ENCODE results near the gene PFAS. TPM values are rescaled to one million over a fixed set of nuclear protein-coding genes. Genes with fewer than 3 reads are reported as not detected.
"Not testable (repeated sequence)": the region's sequence is repeated elsewhere in the genome, so short reads cannot be mapped to it uniquely, and the experiment has no call there.

PFAS gene
- total RNA-seq, 4 donors from 2014 or later = 6.2 to 19.0 (median 15.7) TPM

DNA sequence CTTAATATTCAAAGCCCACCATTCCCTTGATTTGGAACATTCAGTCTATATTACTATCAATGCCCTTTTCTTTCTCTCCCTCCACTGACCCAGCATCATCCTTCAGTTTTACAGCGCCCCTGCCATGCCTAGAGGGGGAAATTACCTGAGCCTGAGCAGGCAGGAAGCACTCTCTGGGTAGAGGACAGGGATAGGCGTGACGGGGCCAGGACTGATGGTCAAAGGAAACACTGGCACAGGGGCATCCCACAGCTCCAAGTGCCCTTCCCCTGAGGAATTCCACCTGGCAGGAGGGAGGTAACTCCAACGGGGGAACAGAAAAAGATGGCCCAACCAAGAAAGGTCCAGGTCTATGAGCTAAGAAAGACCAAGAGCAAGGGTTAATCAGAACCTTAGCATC lies 11.2 kb upstream of the PFAS start:
- intact Hi-C loops (cut with DNase I; ENCODE audit: low total_unique reads) = loop anchor here (2.0 kb wide), 1 partner anchor 23 kb away; no protein-coding TSS in a partner anchor
- no peak for DNase-seq (ENCODE audit: low spot score in 2 of 2)
- no peak for TF ChIP-seq POLR2A (IDR thresholded peaks at IDR 0.05)
- TF ChIP-seq, protein P1, sequence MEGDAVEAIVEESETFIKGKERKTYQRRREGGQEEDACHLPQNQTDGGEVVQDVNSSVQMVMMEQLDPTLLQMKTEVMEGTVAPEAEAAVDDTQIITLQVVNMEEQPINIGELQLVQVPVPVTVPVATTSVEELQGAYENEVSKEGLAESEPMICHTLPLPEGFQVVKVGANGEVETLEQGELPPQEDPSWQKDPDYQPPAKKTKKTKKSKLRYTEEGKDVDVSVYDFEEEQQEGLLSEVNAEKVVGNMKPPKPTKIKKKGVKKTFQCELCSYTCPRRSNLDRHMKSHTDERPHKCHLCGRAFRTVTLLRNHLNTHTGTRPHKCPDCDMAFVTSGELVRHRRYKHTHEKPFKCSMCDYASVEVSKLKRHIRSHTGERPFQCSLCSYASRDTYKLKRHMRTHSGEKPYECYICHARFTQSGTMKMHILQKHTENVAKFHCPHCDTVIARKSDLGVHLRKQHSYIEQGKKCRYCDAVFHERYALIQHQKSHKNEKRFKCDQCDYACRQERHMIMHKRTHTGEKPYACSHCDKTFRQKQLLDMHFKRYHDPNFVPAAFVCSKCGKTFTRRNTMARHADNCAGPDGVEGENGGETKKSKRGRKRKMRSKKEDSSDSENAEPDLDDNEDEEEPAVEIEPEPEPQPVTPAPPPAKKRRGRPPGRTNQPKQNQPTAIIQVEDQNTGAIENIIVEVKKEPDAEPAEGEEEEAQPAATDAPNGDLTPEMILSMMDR (IDR thresholded peaks at IDR 0.05) = no peak
- H3K4me3 ChIP-seq (ENCODE audit: low read depth, poor library complexity, severe bottlenecking) = no peak overlapping the region
- WGBS, 2 donors = 79 to 91% methylated on average over 4 of the region's 4 CpGs

DNA sequence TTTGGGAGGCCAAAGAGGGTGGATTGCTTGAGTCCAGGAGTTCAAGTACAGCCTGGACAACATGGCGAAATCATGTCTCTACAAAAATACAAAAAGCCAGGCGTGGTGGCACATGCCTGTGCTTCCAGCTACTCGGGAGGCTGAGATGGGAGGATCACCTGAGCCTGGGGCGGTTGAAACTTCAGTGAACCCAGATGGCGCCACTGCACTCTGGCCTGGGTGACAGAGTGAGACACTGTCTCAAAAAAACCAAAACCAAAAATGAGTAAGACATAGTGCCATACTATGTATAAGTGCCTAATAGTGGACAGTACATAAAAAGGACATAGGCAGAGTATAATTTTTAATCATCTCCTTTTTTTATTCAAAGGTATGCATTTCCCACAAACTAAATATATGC lies 5.3 kb upstream of the PFAS start:
- H3K4me3 ChIP-seq (ENCODE audit: low read depth, poor library complexity, severe bottlenecking) = no peak overlapping the region
- TF ChIP-seq POLR2A (IDR thresholded peaks at IDR 0.05) = no peak
- TF ChIP-seq, protein P1 (IDR thresholded peaks at IDR 0.05) = no peak
- no peak for DNase-seq (ENCODE audit: low spot score in 2 of 2)
- WGBS, 2 donors = 82 to 87% methylated on average over 5 of the region's 5 CpGs
- intact Hi-C loops (cut with DNase I; ENCODE audit: low total_unique reads) = no loop called here

DNA sequence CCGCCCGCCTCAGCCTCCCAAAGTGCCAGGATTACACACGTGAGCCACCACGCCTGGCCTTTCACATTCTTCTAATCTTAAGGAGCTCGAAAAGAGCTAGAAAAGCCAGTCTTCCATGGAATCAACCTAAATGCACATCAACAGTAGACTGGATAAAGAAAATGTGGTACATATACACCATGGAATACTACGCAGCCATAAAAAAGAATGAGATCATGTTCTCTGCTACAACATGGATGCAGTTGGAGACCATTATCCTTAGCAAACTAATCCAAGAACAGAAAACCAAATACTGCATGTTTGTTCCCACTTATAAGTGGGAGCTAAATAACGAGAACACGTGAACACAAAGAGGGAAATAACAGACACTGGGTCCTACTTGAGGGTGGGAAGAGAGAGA lies 4.3 kb upstream of the PFAS start:
- 97% methylated on average over 8 of the region's 8 CpGs for WGBS, 2 donors
- intact Hi-C loops (cut with DNase I; ENCODE audit: low total_unique reads) = no loop called here
- TF ChIP-seq, protein P1 (IDR thresholded peaks at IDR 0.05) = no peak
- no peak for TF ChIP-seq POLR2A (IDR thresholded peaks at IDR 0.05)
- H3K4me3 ChIP-seq (ENCODE audit: low read depth, poor library complexity, severe bottlenecking) = no peak overlapping the region
- no peak for DNase-seq (ENCODE audit: low spot score in 2 of 2)

DNA sequence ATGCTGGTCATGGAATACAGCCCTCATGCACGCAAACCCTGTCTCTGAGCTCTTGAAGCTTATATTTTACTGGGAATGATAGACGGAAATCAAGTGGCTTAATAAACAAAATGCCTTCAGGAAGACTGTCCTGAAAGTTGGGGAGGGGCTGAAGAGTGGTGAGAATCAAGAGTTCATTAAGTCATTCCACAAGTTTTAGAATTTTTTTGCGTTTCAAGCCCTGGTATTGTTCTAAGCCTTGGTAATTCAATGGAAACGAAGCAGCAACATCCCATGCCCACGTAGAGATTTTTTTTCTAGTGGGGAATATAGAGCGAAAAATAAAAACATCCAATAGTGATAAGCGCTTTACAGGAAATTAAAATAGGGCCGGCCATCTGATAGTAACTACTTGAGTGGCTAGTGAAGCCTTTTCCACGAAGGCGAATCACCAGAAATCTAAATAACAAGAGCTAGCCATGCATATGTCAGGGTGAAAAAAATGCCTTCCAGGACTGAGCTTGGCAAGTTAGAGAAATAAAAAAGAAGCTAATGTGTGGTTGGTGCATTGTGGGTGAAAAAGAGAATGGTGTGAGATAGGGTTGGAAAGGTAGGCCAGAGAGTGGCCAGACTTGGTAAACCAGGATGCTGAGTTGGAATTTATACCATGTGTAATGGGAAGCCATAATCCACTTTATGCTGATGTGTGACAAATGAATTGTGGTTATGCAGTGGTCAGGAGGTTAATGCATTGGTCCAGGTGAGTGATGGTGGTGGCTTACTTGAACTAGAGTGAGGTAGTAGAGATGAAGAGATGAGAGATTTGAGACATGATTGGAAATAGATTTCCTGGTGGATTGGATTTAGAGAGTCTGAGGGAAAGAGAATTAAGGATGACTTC lies 772 bp downstream of the PFAS start:
- intact Hi-C loops (cut with DNase I; ENCODE audit: low total_unique reads) = no loop called here
- no peak for TF ChIP-seq POLR2A (IDR thresholded peaks at IDR 0.05)
- TF ChIP-seq, protein P1 (IDR thresholded peaks at IDR 0.05) = no peak
- DNase-seq (ENCODE audit: low spot score in 2 of 2) = no peak
- peak overlapping the region; percentile 50 for H3K4me3 ChIP-seq (ENCODE audit: low read depth, poor library complexity, severe bottlenecking)
- 12 to 14% methylated on average over 10 of the region's 10 CpGs for WGBS, 2 donors

DNA sequence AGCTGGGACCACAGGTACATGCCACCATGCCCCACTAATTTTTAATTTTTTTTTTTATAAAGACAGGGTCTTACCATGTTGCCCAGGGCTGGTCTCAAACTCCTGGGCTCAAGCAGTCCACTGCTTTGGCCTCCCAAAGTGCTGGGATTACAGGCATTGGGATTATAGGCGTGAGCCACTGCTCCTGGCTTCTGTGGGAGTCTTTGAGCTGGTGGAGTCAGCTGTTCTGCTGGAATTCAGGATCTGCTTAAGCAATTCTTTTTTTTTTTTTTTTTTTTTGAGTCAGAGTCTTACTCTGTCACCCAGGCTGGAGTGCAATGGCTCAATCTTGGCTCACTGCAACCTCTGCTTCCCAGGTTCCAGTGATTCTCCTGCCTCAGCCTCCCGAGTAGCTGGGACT lies 2.3 kb downstream of the PFAS start:
- DNase-seq (ENCODE audit: low spot score in 2 of 2); intact Hi-C loops (cut with DNase I; ENCODE audit: low total_unique reads); H3K4me3 ChIP-seq (ENCODE audit: low read depth, poor library complexity, severe bottlenecking): not testable (repeated sequence)
- 65 to 92% methylated on average over 2 of the region's 2 CpGs for WGBS, 2 donors

DNA sequence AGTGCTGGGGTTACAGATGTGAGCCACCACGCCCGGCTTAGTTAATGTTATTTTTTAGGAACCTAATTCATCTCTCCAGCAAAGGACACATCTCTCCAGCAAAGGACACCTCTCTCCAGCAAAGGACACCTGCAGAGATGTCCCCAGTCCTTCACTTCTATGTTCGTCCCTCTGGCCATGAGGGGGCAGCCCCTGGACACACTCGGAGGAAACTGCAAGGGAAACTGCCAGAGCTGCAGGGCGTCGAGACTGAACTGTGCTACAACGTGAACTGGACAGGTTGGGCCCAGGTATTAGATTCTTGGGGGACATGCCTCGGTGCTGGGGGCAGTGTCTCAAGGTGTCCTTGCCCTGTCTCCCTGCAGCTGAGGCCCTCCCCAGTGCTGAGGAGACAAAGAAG lies 4.7 kb downstream of the PFAS start:
- no peak for DNase-seq (ENCODE audit: low spot score in 2 of 2)
- no peak overlapping the region for H3K4me3 ChIP-seq (ENCODE audit: low read depth, poor library complexity, severe bottlenecking)
- WGBS, 2 donors = 74 to 84% methylated on average over 8 of the region's 8 CpGs
- intact Hi-C loops (cut with DNase I; ENCODE audit: low total_unique reads) = no loop called here
- no peak for TF ChIP-seq POLR2A (IDR thresholded peaks at IDR 0.05)
- TF ChIP-seq, protein P1 (IDR thresholded peaks at IDR 0.05) = no peak

Data from lower leg skin (tissue), 4 donors.